MM.1S (cell line): ENCODE results near the gene FHIT.

Experiments
- DNase-seq: peaks from one replicate; pipeline ENCODE4 v3.0.0-alpha.2; 2015
- H2AFZ ChIP-seq: fragments of 300-600 bp; sonication (generic); 2 replicates; pipeline ENCODE4 v1.6.0; 2016; ENCODE audit warnings: antibody characterized with exemption, low read length
- H3F3A ChIP-seq: fragments of 300-600 bp; sonication (generic); 2 replicates; pipeline ENCODE4 v1.6.1; 2016; ENCODE audit warnings: mild to moderate bottlenecking, antibody characterized with exemption, low read length, moderate library complexity, mixed read lengths; ENCODE audit not compliant: insufficient read depth
- H3K27ac ChIP-seq: fragments of 300-600 bp; sonication (generic); 2 replicates; pipeline ENCODE4 v1.5.1; 2016; ENCODE audit warnings: mild to moderate bottlenecking, low read length
- H3K27me3 ChIP-seq: fragments of 300-600 bp; sonication (generic); replicated peaks from 2 replicates; pipeline ENCODE4 v1.6.0; 2016; ENCODE audit warnings: low read length; ENCODE audit not compliant: insufficient read depth
- H3K36me3 ChIP-seq: fragments of 300-600 bp; sonication (generic); replicated peaks from 2 replicates; pipeline ENCODE4 v1.6.1; 2016; ENCODE audit warnings: mild to moderate bottlenecking, low read length, mixed read lengths; ENCODE audit not compliant: insufficient read depth
- H3K4me1 ChIP-seq: fragments of 300-600 bp; sonication (generic); 2 replicates; pipeline ENCODE4 v1.6.1; 2016; ENCODE audit warnings: low read length, mixed read lengths
- H3K4me2 ChIP-seq: fragments of 300-600 bp; sonication (generic); 2 replicates; pipeline ENCODE4 v1.6.0; 2016; ENCODE audit warnings: low read depth, low read length
- H3K4me3 ChIP-seq: fragments of 300-600 bp; sonication (generic); 2 replicates; pipeline ENCODE4 v1.5.1; 2016; ENCODE audit warnings: low read length, mixed read lengths
- H3K79me2 ChIP-seq: fragments of 300-600 bp; sonication (generic); 2 replicates; pipeline ENCODE4 v1.6.1; 2016; ENCODE audit warnings: mixed run types, low read length, mixed read lengths
- H3K9ac ChIP-seq: fragments of 300-600 bp; sonication (generic); 2 replicates; pipeline ENCODE4 v1.6.1; 2016; ENCODE audit warnings: low read length, mixed read lengths
- H3K9me2 ChIP-seq: fragments of 300-600 bp; sonication (generic); replicated peaks from 2 replicates; pipeline ENCODE4 v1.6.1; 2016; ENCODE audit warnings: mild to moderate bottlenecking, low read length, mixed read lengths; ENCODE audit not compliant: insufficient read depth
- H3K9me3 ChIP-seq: fragments of 300-600 bp; sonication (generic); replicated peaks from 2 replicates; pipeline ENCODE4 v1.6.1; 2016; ENCODE audit warnings: mild to moderate bottlenecking, low read length, mixed read lengths; ENCODE audit not compliant: insufficient read depth
- H4K20me1 ChIP-seq: fragments of 300-600 bp; sonication (generic); 2 replicates; pipeline ENCODE4 v1.6.1; 2016; ENCODE audit warnings: mild to moderate bottlenecking, low read length, moderate library complexity, mixed read lengths; ENCODE audit not compliant: insufficient read depth
- CTCF ChIP-seq: fragments of 300-600 bp; sonication (generic); IDR thresholded peaks from 2 replicates; pipeline ENCODE4 v1.5.1; 2016; ENCODE audit warnings: antibody characterized with exemption, low read length, mixed read lengths
- EZH2 ChIP-seq: fragments of 300-600 bp; sonication (generic); optimal IDR thresholded peaks from 2 replicates; pipeline ENCODE3; 2017; ENCODE audit warnings: low read depth, mild to moderate bottlenecking, antibody characterized with exemption, low read length, mixed read lengths
- EZH2phosphoT487 ChIP-seq: fragments of 300-600 bp; sonication (generic); IDR thresholded peaks from 2 replicates; pipeline ENCODE4 v1.6.1; 2018; ENCODE audit warnings: antibody characterized with exemption, low read length

FHIT gene

GRCh38 chr3:60659098-60659497, 592.2 kb downstream of the FHIT start:
- Histone ChIP-seq H3F3A (no peaks in the 10 kb centered on the region; the same call in 1 of the 2 replicates), H3K36me3 (no peaks in the 10 kb centered on the region), H3K9me3 (no peaks in the 10 kb centered on the region), H3K4me2 (no peak overlapping the region), H2AFZ (no peak overlapping the region), H3K4me1 (0 out of 2 replicates have a peak, but pooled peaks cover 4% of the 10 kb centered on the region), H3K4me3 (no peak overlapping the region), H3K79me2 (no peaks in the 10 kb centered on the region), H3K27me3 (no peaks in the 10 kb centered on the region), H3K9ac (no peak overlapping the region), H3K27ac (no peak overlapping the region), H3K9me2 (no peaks in the 10 kb centered on the region), H4K20me1 (no peaks in the 10 kb centered on the region)
- DNase-seq, result no peak
- no peak for TF ChIP-seq CTCF
- no peak for TF ChIP-seq EZH2
- TF ChIP-seq EZH2phosphoT487, result no peak

GRCh38 chr3:60657972-60658371, 593.3 kb downstream of the FHIT start:
- Histone ChIP-seq H4K20me1 (no peaks in the 10 kb centered on the region), H3K4me1 (0 out of 2 replicates have a peak, but pooled peaks cover 4% of the 10 kb centered on the region), H3K79me2 (no peaks in the 10 kb centered on the region), H3K9ac (no peak overlapping the region), H3K27ac (peak overlapping the region; percentile 43; the same call in 1 of the 2 replicates), H3K27me3 (no peaks in the 10 kb centered on the region), H3K36me3 (no peaks in the 10 kb centered on the region), H3K4me2 (0 out of 2 replicates have a peak overlapping the region, but pooled peaks have one; percentile 9), H2AFZ (no peak overlapping the region), H3K9me2 (no peaks in the 10 kb centered on the region), H3K4me3 (no peak overlapping the region), H3K9me3 (no peaks in the 10 kb centered on the region), H3F3A (no peaks in the 10 kb centered on the region; the same call in 1 of the 2 replicates)
- peak; percentile 37 for DNase-seq
- TF ChIP-seq EZH2phosphoT487 (no peak), EZH2 (no peak), CTCF (no peak)

- no peaks in the 10 kb centered on the region for H3K9me3 ChIP-seq
- H3K27ac ChIP-seq, result no peak overlapping the region
- H3F3A ChIP-seq, result no peaks in the 10 kb centered on the region
- H3K79me2 ChIP-seq, result no peaks in the 10 kb centered on the region
- no peaks in the 10 kb centered on the region for H3K27me3 ChIP-seq
- no peaks in the 10 kb centered on the region for H3K4me1 ChIP-seq
- H3K9me2 ChIP-seq, result no peaks in the 10 kb centered on the region
- no peaks in the 10 kb centered on the region for H4K20me1 ChIP-seq
- H2AFZ ChIP-seq, result no peak overlapping the region
- H3K4me3 ChIP-seq, result no peak overlapping the region
- no peak overlapping the region for H3K4me2 ChIP-seq
- TF ChIP-seq CTCF, result no peak
- no peak for TF ChIP-seq EZH2phosphoT487
- no peak for TF ChIP-seq EZH2
- no peak for DNase-seq
- no peaks in the 10 kb centered on the region for H3K36me3 ChIP-seq
- H3K9ac ChIP-seq, result no peak overlapping the region
These were observed 598.4 kb downstream of the FHIT start for GRCh38 chr3:60652829-60653228.
